MM.1S (cell line): ENCODE results near the gene COMT.
"Not testable (repeated sequence)": the region's sequence is repeated elsewhere in the genome, so short reads cannot be mapped to it uniquely, and the experiment has no call there.

Experiments
- DNase-seq: peaks from one replicate; pipeline ENCODE4 v3.0.0-alpha.2; 2015
- H2AFZ ChIP-seq: fragments of 300-600 bp; sonication (generic); 2 replicates; pipeline ENCODE4 v1.6.0; 2016; ENCODE audit warnings: antibody characterized with exemption, low read length
- H3F3A ChIP-seq: fragments of 300-600 bp; sonication (generic); 2 replicates; pipeline ENCODE4 v1.6.1; 2016; ENCODE audit warnings: mild to moderate bottlenecking, antibody characterized with exemption, low read length, moderate library complexity, mixed read lengths; ENCODE audit not compliant: insufficient read depth
- H3K27ac ChIP-seq: fragments of 300-600 bp; sonication (generic); 2 replicates; pipeline ENCODE4 v1.5.1; 2016; ENCODE audit warnings: mild to moderate bottlenecking, low read length
- H3K27me3 ChIP-seq: fragments of 300-600 bp; sonication (generic); replicated peaks from 2 replicates; pipeline ENCODE4 v1.6.0; 2016; ENCODE audit warnings: low read length; ENCODE audit not compliant: insufficient read depth
- H3K36me3 ChIP-seq: fragments of 300-600 bp; sonication (generic); replicated peaks from 2 replicates; pipeline ENCODE4 v1.6.1; 2016; ENCODE audit warnings: mild to moderate bottlenecking, low read length, mixed read lengths; ENCODE audit not compliant: insufficient read depth
- H3K4me1 ChIP-seq: fragments of 300-600 bp; sonication (generic); 2 replicates; pipeline ENCODE4 v1.6.1; 2016; ENCODE audit warnings: low read length, mixed read lengths
- H3K4me2 ChIP-seq: fragments of 300-600 bp; sonication (generic); 2 replicates; pipeline ENCODE4 v1.6.0; 2016; ENCODE audit warnings: low read depth, low read length
- H3K4me3 ChIP-seq: fragments of 300-600 bp; sonication (generic); 2 replicates; pipeline ENCODE4 v1.5.1; 2016; ENCODE audit warnings: low read length, mixed read lengths
- H3K79me2 ChIP-seq: fragments of 300-600 bp; sonication (generic); 2 replicates; pipeline ENCODE4 v1.6.1; 2016; ENCODE audit warnings: mixed run types, low read length, mixed read lengths
- H3K9ac ChIP-seq: fragments of 300-600 bp; sonication (generic); 2 replicates; pipeline ENCODE4 v1.6.1; 2016; ENCODE audit warnings: low read length, mixed read lengths
- H3K9me2 ChIP-seq: fragments of 300-600 bp; sonication (generic); replicated peaks from 2 replicates; pipeline ENCODE4 v1.6.1; 2016; ENCODE audit warnings: mild to moderate bottlenecking, low read length, mixed read lengths; ENCODE audit not compliant: insufficient read depth
- H3K9me3 ChIP-seq: fragments of 300-600 bp; sonication (generic); replicated peaks from 2 replicates; pipeline ENCODE4 v1.6.1; 2016; ENCODE audit warnings: mild to moderate bottlenecking, low read length, mixed read lengths; ENCODE audit not compliant: insufficient read depth
- H4K20me1 ChIP-seq: fragments of 300-600 bp; sonication (generic); 2 replicates; pipeline ENCODE4 v1.6.1; 2016; ENCODE audit warnings: mild to moderate bottlenecking, low read length, moderate library complexity, mixed read lengths; ENCODE audit not compliant: insufficient read depth
- EZH2 ChIP-seq: fragments of 300-600 bp; sonication (generic); optimal IDR thresholded peaks from 2 replicates; pipeline ENCODE3; 2017; ENCODE audit warnings: low read depth, mild to moderate bottlenecking, antibody characterized with exemption, low read length, mixed read lengths
- EZH2phosphoT487 ChIP-seq: fragments of 300-600 bp; sonication (generic); IDR thresholded peaks from 2 replicates; pipeline ENCODE4 v1.6.1; 2018; ENCODE audit warnings: antibody characterized with exemption, low read length
- TF ChIP-seq, protein P1 (sequence below): fragments of 300-600 bp; sonication (generic); IDR thresholded peaks from 2 replicates; pipeline ENCODE4 v1.5.1; 2016; ENCODE audit warnings: antibody characterized with exemption, low read length, mixed read lengths

The COMT gene

DNA sequence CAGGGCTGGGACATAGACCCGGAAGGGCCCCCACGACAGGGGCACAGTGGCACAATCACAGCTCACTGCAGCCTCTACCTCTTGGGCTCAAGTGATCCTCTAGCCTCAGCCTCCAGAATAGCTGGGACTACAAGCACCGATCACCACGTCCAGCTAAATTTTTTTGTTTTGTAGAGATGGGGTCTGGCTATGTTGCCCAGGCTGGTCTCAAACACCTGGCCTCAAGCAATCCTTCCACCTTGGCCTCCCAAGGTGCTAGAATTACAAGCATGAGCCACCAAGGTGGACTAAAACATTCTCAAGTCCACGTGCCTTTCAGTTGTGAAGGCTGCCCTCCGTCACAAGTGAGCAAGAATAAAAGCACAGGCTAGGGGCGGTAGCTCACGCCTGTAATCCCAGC is 10.1 kb upstream of the COMT start:
- Histone ChIP-seq H3K27ac (no peak overlapping the region), H3K9me3 (no peaks in the 10 kb centered on the region), H3F3A (no peaks in the 10 kb centered on the region), H3K9ac (no peak overlapping the region), H4K20me1 (no peaks in the 10 kb centered on the region), H3K36me3 (no peaks in the 10 kb centered on the region), H3K27me3 (no peaks in the 10 kb centered on the region), H3K4me2 (no peak overlapping the region), H3K4me1 (no peaks in the 10 kb centered on the region), H2AFZ (no peak overlapping the region), H3K4me3 (no peak overlapping the region), H3K79me2 (no peaks in the 10 kb centered on the region), H3K9me2 (no peaks in the 10 kb centered on the region)
- no peak for DNase-seq
- TF ChIP-seq EZH2phosphoT487 (no peak), EZH2 (no peak)
- TF ChIP-seq, protein P1, sequence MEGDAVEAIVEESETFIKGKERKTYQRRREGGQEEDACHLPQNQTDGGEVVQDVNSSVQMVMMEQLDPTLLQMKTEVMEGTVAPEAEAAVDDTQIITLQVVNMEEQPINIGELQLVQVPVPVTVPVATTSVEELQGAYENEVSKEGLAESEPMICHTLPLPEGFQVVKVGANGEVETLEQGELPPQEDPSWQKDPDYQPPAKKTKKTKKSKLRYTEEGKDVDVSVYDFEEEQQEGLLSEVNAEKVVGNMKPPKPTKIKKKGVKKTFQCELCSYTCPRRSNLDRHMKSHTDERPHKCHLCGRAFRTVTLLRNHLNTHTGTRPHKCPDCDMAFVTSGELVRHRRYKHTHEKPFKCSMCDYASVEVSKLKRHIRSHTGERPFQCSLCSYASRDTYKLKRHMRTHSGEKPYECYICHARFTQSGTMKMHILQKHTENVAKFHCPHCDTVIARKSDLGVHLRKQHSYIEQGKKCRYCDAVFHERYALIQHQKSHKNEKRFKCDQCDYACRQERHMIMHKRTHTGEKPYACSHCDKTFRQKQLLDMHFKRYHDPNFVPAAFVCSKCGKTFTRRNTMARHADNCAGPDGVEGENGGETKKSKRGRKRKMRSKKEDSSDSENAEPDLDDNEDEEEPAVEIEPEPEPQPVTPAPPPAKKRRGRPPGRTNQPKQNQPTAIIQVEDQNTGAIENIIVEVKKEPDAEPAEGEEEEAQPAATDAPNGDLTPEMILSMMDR, result no peak

DNA sequence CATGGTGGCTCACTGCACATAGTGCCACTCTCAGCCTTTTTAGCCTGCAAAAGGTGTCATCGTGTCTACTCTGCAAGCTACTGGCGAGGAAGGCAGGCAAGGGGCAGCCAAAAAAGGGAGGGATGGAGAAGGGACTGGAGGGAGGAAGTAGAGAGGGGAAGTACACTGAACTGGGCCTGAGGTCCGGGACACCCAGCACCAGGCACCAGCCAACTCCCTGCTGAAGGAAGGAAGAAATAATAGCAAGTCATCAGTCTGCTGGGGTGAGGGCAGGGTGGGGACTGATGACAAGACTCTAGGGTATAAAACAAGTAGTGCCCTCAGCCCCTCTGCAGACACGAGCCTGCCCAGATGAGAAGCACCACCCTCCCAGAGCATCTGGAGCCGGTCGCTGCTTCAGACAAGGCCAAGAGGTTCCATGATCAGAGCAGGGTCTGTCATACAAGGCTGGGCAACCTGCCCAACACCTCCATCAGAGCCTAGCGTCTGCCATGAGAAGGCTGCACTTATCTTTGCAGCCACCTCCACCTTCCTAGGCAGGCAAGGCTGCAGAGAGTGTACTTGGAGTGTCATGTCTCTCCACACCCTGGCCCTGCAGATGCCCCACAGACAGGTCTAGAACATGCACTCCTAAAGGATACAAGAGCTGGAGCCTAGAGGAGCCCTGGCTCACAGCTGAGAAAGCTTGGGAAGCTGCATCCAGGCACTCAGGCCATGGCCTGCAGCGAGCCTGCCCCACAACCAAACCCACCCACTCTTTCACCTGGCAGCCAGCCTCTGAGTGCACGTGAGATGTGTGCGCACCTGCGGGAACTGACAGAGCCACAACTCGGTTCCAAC is 9.0 kb upstream of the COMT start:
- no peak overlapping the region for H3K27ac ChIP-seq
- no peaks in the 10 kb centered on the region for H3K9me2 ChIP-seq
- no peak overlapping the region for H3K9ac ChIP-seq
- no peak overlapping the region for H3K4me3 ChIP-seq
- no peak for DNase-seq
- no peaks in the 10 kb centered on the region for H3K4me1 ChIP-seq
- H4K20me1 ChIP-seq, result no peaks in the 10 kb centered on the region
- no peaks in the 10 kb centered on the region for H3K9me3 ChIP-seq
- no peak overlapping the region for H2AFZ ChIP-seq
- TF ChIP-seq, protein P1, result no peak
- TF ChIP-seq EZH2 (no peak), EZH2phosphoT487 (no peak)
- H3K36me3 ChIP-seq, result no peaks in the 10 kb centered on the region
- H3K4me2 ChIP-seq, result no peak overlapping the region
- no peaks in the 10 kb centered on the region for H3F3A ChIP-seq
- no peaks in the 10 kb centered on the region for H3K27me3 ChIP-seq
- no peaks in the 10 kb centered on the region for H3K79me2 ChIP-seq

DNA sequence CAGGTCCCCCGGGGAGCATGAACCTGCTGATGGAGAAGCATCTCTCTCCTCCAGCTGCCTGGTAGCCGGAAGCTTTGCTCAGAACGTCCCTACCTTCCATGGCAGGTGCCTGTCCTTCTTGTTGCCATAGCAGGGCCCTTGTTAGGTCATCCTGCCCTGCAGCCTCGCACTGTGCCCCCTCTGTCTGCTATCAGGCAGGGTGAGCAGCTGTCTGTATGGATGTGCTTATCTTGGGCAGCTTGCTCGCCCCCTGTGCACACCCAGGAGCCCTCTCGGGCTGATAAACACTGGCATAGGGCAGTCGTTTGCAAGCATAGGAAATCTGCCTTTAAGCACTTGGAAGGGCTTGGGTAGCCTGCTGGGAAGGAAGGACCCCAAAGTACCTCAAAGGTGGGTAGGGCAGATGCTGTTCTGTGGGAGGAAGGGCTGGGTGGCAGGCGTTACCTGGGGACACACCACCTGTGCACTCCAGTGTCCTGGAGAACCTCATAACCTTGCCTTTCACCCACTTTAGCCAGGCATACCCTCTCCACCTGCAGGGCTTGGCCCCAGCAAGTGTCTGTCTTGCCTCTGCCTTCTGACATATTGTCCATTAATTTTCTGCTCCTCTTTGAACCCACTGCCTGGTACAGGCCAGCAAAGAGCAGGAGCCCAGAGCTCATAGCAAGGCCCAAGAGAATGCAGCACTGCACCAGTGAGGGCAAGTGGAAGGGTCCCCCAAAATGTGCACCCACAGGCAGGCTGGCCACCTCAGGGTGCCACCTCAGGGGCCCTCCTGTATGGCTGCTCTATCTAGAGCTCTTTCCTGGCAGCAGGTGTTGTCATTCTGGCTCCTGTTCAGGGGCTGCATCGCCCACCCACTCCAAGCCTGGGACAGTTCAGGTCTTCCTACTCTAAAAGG is 8.0 kb upstream of the COMT start:
- no peak for DNase-seq
- Histone ChIP-seq H2AFZ (no peak overlapping the region), H3K27ac (no peak overlapping the region), H3K9ac (no peak overlapping the region), H4K20me1 (no peaks in the 10 kb centered on the region), H3K27me3 (no peaks in the 10 kb centered on the region), H3K36me3 (no peaks in the 10 kb centered on the region), H3K4me1 (no peaks in the 10 kb centered on the region), H3K79me2 (no peaks in the 10 kb centered on the region), H3K4me3 (no peak overlapping the region), H3K9me3 (no peaks in the 10 kb centered on the region), H3K4me2 (no peak overlapping the region), H3F3A (no peaks in the 10 kb centered on the region), H3K9me2 (no peaks in the 10 kb centered on the region)
- TF ChIP-seq, protein P1, result no peak
- no peak for TF ChIP-seq EZH2
- TF ChIP-seq EZH2phosphoT487, result no peak

DNA sequence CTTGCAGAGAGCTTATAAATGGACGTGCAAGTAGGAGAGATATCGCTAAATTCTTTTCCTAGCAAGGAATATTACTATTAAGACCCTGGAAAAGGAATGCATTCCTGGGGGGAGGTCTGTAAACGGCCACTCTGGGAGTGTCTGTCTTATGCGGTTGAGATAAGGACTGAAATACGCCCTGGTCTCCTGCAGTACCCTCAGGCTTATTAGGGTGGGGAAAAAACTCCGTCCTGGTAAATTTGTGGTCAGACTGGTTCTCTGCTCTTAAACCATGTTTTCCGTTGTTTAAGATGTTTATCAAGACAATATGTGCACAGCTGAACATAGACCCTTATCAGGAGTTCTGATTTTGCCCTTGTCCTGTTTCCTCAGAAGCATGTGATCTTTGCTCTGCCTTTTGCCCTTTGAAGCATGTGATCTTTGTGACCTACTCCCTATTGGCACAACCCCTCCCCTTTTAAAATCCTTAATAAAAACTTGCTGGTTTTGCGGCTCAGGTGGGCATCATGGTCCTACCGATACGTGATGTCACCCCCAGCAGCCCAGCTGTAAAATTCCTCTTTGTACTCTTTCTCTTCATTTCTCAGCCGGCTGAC is 6.4 kb upstream of the COMT start:
- not testable (repeated sequence) for H3F3A ChIP-seq, H3K27ac ChIP-seq, H3K9me2 ChIP-seq, H3K79me2 ChIP-seq, H3K4me2 ChIP-seq, H3K4me3 ChIP-seq, H3K27me3 ChIP-seq, H3K9me3 ChIP-seq, H3K4me1 ChIP-seq, DNase-seq, H4K20me1 ChIP-seq, H3K36me3 ChIP-seq, H3K9ac ChIP-seq, H2AFZ ChIP-seq
